Ishikawa (cell line): Measurements from ENCODE around the gene TMEM61.

ENCODE experiments used
- CEBPB ChIP-seq: IDR thresholded peaks from 2 replicates; pipeline ENCODE4 v1.6.1; 2012
- TAF1 ChIP-seq: IDR thresholded peaks from 2 replicates; pipeline ENCODE4 v1.6.1; 2012; ENCODE audit warnings: low read depth, mild to moderate bottlenecking
- TCF12 ChIP-seq: IDR thresholded peaks from 2 replicates; pipeline ENCODE4 v1.6.1; 2012; ENCODE audit warnings: low read depth
- TEAD4 ChIP-seq: IDR thresholded peaks from 2 replicates; pipeline ENCODE4 v1.6.1; 2012
- ZBTB7A ChIP-seq: IDR thresholded peaks from 2 replicates; pipeline ENCODE4 v1.6.1; 2012; ENCODE audit warnings: low read depth

GRCh38 chr1:54984131-54984842, 3.9 kb downstream of the TMEM61 start:
- TF ChIP-seq TCF12: no peak
- TF ChIP-seq TEAD4: no peak
- no peak for TF ChIP-seq TAF1
- no peak for TF ChIP-seq ZBTB7A
- TF ChIP-seq CEBPB: no peak
